HG02610 (cell line): ENCODE results near the gene LAMC3.

Experiments
- ATAC-seq: cut with Tn5 transposase; IDR thresholded peaks from one replicate; pipeline ENCODE4 v1.9.1; 2021; ENCODE audit warnings: mild to moderate bottlenecking, moderate library complexity; ENCODE audit not compliant: unreplicated experiment

The LAMC3 gene

GRCh38 chr9:131042666-131043065, 33.7 kb downstream of the LAMC3 start:
- ATAC-seq, result no peak

- no peak for ATAC-seq
Measured at GRCh38 chr9:131043087-131043486, 34.1 kb downstream of the LAMC3 start.

GRCh38 chr9:131043646-131044045, 34.7 kb downstream of the LAMC3 start:
- no peak for ATAC-seq

DNA sequence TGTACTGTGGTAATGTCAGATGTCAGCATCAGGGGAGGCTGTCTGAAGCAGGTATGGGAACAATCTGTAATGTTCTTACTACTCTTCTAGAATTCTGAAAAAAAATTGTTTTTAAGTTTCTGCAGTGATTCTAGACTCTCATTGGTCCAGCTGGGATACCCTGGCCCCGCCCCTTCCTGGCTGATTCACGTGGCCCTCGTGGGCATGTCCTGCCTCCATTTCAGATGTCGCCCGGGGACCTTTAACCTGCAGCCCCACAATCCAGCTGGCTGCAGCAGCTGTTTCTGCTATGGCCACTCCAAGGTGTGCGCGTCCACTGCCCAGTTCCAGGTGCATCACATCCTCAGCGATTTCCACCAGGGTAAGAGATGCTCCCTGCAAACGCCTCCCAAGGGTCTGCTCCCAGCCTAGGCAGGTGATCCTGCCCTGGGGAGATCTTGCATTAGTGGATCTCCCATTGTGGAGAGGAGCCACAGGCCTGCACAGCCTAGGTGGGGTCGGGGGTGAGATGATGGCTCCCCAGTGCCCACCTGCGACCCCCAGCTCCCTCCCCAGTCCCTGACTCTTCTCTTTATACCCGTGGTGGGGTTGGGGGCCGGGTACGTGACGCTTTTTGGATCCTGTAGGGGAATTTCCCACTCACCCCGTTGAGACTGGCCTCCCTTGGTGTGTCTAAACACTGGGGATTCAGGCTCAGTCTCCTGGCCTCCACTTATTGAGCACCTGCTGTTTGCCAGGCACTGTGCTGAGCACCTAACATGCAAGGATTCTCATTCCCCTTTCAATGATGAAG, 36.5 kb downstream of the LAMC3 start:
- no peak for ATAC-seq

- no peak for ATAC-seq
Measured at GRCh38 chr9:131046093-131046380, 37.1 kb downstream of the LAMC3 start.

- no peak for ATAC-seq
Measured at GRCh38 chr9:131046581-131047202, 37.7 kb downstream of the LAMC3 start.

- ATAC-seq, result no peak
Measured at GRCh38 chr9:131048332-131048731, 39.4 kb downstream of the LAMC3 start.

- ATAC-seq, result no peak
Measured at GRCh38 chr9:131048820-131049219, 39.8 kb downstream of the LAMC3 start.

DNA sequence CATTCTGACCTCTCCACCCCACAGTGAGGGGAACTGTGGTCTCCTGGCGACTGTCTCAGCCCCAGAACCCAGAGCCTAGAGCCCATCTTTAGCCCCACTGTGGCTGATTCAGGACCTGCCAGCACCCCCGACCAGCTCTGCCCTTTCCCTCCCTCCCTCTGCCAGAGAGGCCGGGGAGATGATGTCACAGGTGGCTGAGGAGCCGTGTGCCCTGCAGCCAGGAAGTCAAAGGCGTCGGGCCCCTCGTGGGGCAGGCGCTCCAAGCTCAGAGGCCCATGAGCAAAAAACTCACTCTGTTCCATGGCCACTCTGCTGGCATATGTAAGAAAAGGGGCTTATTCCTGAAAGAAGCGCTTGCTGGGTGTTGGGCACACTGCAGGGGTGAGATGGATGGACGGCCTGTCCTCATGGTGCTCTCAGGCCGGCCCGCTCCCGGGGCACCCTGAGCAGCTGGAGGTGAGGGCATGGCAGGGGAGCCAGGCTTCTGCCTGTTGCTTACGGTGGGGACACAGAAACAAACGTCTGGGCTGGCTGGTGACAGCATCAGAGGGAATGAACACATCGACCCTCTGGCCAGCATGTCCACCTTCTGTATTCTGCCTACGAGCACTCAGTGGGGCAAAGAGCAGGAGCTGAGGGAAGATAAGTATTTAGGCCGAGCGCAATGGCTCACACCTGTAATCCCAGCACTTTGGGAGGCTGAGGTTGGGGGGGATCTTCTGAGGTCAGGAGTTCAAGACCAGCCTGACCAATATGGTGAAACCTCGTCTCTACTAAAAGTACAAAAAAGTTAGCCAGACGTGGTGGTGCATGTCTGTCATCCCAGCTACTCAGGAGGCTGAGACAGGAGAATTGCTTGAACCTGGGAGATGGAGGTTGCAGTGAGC, 41.1 kb downstream of the LAMC3 start:
- ATAC-seq, result no peak

- no peak for ATAC-seq
Measured at GRCh38 chr9:131050831-131051230, 41.9 kb downstream of the LAMC3 start.

DNA sequence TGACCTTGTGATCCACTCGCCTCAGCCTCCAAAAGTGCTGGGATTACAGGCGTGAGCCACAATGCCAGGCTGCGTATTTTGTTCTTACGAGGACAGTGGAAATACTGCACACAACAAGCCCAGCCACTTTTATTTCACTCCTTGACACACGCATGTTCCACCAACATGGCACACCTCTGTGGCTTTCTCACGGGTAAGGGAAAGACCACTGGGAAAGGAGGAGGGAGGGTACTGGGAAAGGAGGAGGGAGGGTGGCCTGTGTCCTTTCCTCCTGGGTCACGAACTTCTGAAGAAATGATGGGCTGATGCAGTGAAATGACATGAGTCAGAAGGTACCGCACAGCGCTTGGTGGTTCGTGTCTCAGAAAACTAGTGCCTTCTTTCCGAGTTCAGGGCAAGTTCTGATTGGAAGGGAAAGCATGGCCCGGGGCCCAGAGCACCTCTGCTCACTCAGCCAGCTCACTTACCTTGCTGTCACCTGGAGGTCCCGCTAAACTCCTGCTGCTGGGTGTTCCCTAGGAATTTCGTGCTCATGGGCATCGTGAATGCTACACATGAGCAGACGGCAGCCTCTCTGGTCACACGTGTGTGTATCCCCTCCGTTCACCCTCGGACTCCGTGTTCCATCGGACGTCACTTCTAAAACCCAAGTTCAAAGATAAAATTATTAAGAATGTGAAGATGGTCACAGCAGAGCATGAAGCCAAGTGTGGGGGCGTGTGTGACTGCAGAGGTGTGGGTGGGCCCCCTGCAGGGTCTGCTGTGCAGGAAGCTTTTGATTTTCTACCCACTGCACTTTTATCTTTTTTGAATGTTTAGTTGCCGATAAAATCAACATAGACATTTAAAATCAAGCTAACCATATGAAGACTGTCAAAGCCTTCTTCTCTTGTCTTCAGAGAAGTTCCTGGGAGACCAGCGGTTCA, 42.9 kb downstream of the LAMC3 start:
- ATAC-seq, result no peak

DNA sequence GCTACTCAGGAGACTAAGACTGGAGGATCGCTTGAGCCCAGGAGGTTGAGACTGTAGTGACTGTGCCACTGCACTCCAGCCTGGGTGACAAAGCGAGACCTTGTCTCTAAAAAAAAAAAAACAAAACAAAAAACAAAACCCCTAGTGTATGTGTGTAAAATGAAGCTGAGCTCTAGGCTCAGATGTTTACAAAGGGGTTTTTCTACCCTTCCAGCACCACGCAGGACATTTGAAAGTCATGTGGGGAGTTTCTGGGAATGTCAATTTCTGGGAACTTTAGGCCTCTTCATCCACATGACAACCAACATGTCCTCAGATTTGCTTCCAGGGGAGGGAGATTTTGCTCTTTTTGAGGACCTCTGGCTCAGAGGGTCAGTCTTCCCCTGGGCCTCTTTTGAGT, 44.9 kb downstream of the LAMC3 start:
- no peak for ATAC-seq

GRCh38 chr9:131056781-131057506, 48.0 kb downstream of the LAMC3 start:
- no peak for ATAC-seq

DNA sequence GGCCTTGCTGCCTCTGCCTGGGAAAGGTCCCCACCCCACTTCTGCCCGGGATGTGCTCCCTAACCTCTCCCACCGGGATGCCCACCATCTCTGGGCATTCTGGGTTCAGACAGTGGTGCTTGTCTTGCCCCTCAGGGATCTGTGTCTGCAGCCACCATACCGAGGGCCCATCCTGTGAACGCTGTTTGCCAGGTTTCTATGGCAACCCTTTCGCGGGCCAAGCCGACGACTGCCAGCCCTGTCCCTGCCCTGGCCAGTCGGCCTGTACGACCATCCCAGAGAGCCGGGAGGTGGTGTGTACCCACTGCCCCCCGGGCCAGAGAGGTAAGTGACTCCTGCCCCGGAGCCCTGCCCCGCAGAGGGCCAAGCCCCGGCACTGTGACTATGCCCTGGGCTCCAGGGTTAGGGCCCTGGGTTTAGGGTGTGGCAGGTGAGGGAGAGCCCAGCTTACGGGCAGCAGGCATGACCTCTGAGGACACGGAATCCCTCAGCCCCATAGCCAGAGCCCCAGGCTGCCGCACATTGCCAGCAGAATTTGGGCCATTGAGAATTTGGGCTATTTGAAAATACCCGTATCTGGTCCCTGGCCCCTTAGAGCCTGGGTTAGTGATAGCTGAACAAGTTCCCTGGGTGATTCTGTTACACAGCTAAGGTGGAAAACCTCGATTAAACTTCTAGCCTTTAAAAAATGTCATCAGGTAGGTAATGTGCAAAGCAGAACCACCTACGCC, 52.1 kb downstream of the LAMC3 start:
- no peak for ATAC-seq

DNA sequence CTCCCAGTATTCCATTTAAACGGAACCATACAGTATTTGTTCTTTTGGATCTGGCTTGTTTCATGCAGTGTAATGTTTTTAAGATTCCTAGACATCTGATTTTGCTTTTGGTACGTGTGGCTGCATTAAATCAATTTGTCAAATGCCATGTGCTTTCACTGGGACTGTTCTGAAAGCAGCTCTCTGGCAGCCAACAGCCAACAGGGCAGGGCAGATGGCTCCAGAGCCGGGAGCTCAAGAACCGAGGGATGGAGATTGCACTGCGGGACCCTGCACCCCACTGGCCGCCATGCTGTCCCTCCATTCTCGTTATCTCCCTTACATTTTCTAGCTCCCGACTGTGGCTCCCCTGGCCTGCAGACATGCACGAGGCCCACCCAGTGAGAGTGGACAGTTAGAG, 54.0 kb downstream of the LAMC3 start:
- ATAC-seq, result no peak

DNA sequence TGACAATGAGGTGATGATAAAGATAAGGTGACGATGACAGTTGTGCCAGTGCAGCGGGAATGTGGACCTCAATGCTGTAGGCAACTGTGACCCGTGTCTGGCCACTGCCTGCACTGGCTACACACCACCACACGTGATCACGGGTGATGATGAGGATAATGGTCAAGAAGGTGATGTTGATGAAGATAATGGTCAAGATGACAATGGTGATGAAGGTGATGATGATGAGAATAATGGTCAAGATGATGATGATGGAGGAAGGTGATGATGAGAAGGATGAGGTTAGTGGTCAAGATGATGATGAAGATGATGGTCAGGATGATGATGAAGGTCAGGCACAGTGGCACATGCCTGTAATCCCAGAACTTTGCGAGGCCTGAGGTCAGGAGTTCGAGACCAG, 56.6 kb downstream of the LAMC3 start:
- no peak for ATAC-seq

DNA sequence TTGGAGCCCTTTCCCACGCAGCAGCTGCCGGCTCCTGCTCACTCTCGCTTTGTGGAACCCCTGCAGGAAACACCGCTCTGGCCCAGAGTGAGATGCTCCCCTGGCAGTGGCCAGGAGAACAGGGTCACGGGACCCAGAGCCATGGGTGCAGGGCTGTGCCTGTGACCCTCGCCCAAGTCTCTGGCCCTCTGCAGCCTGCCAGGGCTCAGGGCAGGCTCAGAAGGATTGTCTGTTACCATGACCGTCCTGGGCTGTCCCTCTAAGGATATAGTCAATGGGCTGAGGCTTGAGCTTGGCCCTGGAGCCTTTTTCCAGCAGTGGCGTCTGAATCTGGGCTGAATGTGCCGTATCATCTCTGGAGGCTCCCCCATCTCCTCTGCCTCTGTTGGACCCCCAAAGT, 58.7 kb downstream of the LAMC3 start:
- no peak for ATAC-seq

GRCh38 chr9:131068076-131068816, 59.3 kb downstream of the LAMC3 start:
- no peak for ATAC-seq

DNA sequence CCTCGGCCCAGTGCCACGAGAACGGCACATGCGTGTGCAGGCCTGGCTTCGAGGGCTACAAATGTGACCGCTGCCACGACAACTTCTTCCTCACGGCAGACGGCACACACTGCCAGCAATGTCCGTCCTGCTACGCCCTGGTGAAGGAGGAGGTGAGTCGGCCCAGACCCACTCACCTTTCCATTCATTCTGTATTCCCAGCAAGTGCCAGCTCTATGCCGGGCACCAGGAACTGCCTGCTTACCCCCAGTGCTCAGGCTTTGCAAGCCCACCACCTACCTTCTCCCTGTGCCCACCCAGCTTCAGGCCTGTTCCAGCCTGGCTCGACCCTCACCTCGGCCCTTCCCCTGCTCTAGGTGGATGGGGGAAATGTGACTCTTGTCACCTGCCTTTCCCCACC, 60.7 kb downstream of the LAMC3 start:
- no peak for ATAC-seq
